HepG2 (cell line): ENCODE results near the gene ATRNL1. TPM values are rescaled to one million over a fixed set of nuclear protein-coding genes. Genes with fewer than 3 reads are reported as not detected.

ENCODE experiments used
- ATAC-seq: fragments of 200-7000 bp; cut with Tn5 transposase; 3 replicates; pipeline ENCODE4 v1.9.1; 2020; ENCODE audit warnings: mild to moderate bottlenecking, moderate library complexity
- BruUV-seq: library from RNA; stranded (reverse); fragments of 400-500 nt; replicated peaks from 2 replicates; lab custom pipeline; 2021; lab: Mats Ljungman, UMichigan
- CTCF ChIA-PET: fragments of 300-600 bp; formaldehyde crosslinking; extraction: SDS; loops from one replicate; lab custom pipeline; 2021; ENCODE audit warnings: low total read pairs, inconsistent platforms, low intra/inter-chr PET ratio; lab: Yijun Ruan, JAX
- POLR2A ChIA-PET: fragments of 350-600 bp; sonication (Branson Sonifier 250); formaldehyde crosslinking; loops from one replicate; lab custom pipeline; 2020; ENCODE audit warnings: antibody characterized with exemption, inconsistent platforms; lab: Yijun Ruan, JAX
- DNase-seq: peaks from one replicate; pipeline ENCODE4 v3.0.0-alpha.2; 2015; ENCODE audit warnings: low spot score
- FAIRE-seq: peaks from 3 replicates; lab custom pipeline; 2011; peaks lifted over from hg19 to GRCh38; lab: Jason Lieb, UNC
- H2AFZ ChIP-seq: one replicate; pipeline ENCODE4 v1.6.1; 2011; ENCODE audit warnings: low read length, inconsistent platforms
- H3K27ac ChIP-seq: fragments of 300-600 bp; 3 replicates; pipeline ENCODE4 v1.8.0; 2011; ENCODE audit warnings: mixed run types, mild to moderate bottlenecking, mixed read lengths, low read length, inconsistent platforms; ENCODE audit not compliant: insufficient read depth; ENCODE audit errors: extremely low read length
- H3K27me3 ChIP-seq, 2 experiments: fragments of 200-600 bp in 1 of 2; 2 replicates in 1 of 2; 3 replicates in 1 of 2; pipeline versions ENCODE4 v1.6.0 to v1.8.0; 2011; ENCODE audit warnings: low read length in 2 of 2, mild to moderate bottlenecking in 2 of 2, moderate library complexity in 2 of 2, inconsistent platforms in 1 of 2; ENCODE audit not compliant: insufficient read depth in 2 of 2, control insufficient read depth in 1 of 2
- H3K36me3 ChIP-seq, 2 experiments: fragments of 200-600 bp in 1 of 2; replicated peaks in 1 of 2; 2 replicates in 1 of 2; 3 replicates in 1 of 2; pipeline versions ENCODE4 v1.5.1 to v1.8.0; 2011; ENCODE audit warnings: low read length in 2 of 2, inconsistent platforms in 1 of 2; ENCODE audit not compliant: insufficient read depth in 2 of 2, control insufficient read depth in 1 of 2
- H3K4me1 ChIP-seq: 2 replicates; pipeline ENCODE4 v1.5.1; 2012; ENCODE audit warnings: low read length, inconsistent platforms; ENCODE audit not compliant: insufficient read depth
- H3K4me2 ChIP-seq: 2 replicates; pipeline ENCODE4 v1.6.0; 2011; ENCODE audit warnings: low read depth, low read length, inconsistent platforms
- H3K4me3 ChIP-seq, 3 experiments: fragments of 200-600 bp in 1 of 3; sonication (generic), shearing (Covaris generic) in 1 of 3; replicated peaks in 1 of 3; 2 replicates each; pipeline ENCODE4 v1.5.1; 2011 to 2016; ENCODE audit warnings: low read length in 3 of 3, inconsistent platforms in 2 of 3, low read depth in 2 of 3, mild to moderate bottlenecking in 2 of 3, control low read depth in 1 of 3, mixed read lengths in 1 of 3; ENCODE audit not compliant: insufficient read depth in 1 of 3
- H3K79me2 ChIP-seq: one replicate; pipeline ENCODE4 v1.6.1; 2011; ENCODE audit warnings: low read length, inconsistent platforms; ENCODE audit not compliant: insufficient read depth
- H3K9ac ChIP-seq: 2 replicates; pipeline ENCODE4 v1.6.0; 2011; ENCODE audit warnings: mild to moderate bottlenecking, low read depth, low read length, inconsistent platforms; ENCODE audit not compliant: insufficient read depth
- H3K9me3 ChIP-seq: 2 replicates; pipeline ENCODE4 v1.5.1; 2012; ENCODE audit warnings: mild to moderate bottlenecking, low read length
- H4K20me1 ChIP-seq: 2 replicates; pipeline ENCODE4 v1.6.0; 2011; ENCODE audit warnings: inconsistent platforms, mild to moderate bottlenecking, low read length, moderate library complexity; ENCODE audit not compliant: insufficient read depth
- EEA1 ChIP-seq: sonication (generic); formaldehyde crosslinking; IDR thresholded peaks from 2 replicates; pipeline ENCODE4 v1.5.1; 2020; ENCODE audit warnings: mild to moderate bottlenecking, missing genetic modification reagents, borderline replicate concordance
- ETV6 ChIP-seq: sonication (generic); formaldehyde crosslinking; conservative IDR thresholded peaks from 2 replicates; pipeline ENCODE4 v1.4.0; 2020; ENCODE audit warnings: missing genetic modification reagents
- PRDM15 ChIP-seq: sonication (generic); formaldehyde crosslinking; IDR thresholded peaks from 2 replicates; pipeline ENCODE4 v1.4.0; 2020; ENCODE audit warnings: missing genetic modification reagents
- RFXAP ChIP-seq: sonication (generic); formaldehyde crosslinking; IDR thresholded peaks from 2 replicates; pipeline ENCODE4 v1.4.0; 2020; ENCODE audit warnings: missing genetic modification reagents, borderline replicate concordance
- TRAFD1 ChIP-seq: sonication (generic); formaldehyde crosslinking; IDR thresholded peaks from 2 replicates; pipeline ENCODE4 v1.5.1; 2020; ENCODE audit warnings: missing genetic modification reagents, mild to moderate bottlenecking, borderline replicate concordance
- ZNF749 ChIP-seq: sonication (generic); formaldehyde crosslinking; IDR thresholded peaks from 2 replicates; pipeline ENCODE4 v1.8.0; 2022; ENCODE audit warnings: mild to moderate bottlenecking, missing genetic modification reagents, moderate library complexity, borderline replicate concordance
- WGBS: methylation state at CpG from one replicate; pipeline ENCODE4 v1.1.6; 2017; ENCODE audit warnings: low lambda C conversion rate; 5-methylcytosine and 5-hydroxymethylcytosine counted together
- in situ Hi-C: cut with HindIII; loops from 2 replicates; pipeline ENCODE4 v1.10.0; 2017; ENCODE audit warnings: low pct_unique_long_range_greater_than_20kb; ENCODE audit not compliant: extremely low pct_ligation_motif_present
- intact Hi-C: fragments of 100-400 bp; cut with micrococcal nuclease; formaldehyde crosslinking; loops from one replicate; pipeline ENCODE4 v1.10.0; 2022; ENCODE audit not compliant: unreplicated experiment
- polyA plus RNA-seq, 8 experiments: library from polyadenylated mRNA; depleted of rRNA in 3 of 8; stranded (reverse) in 7 of 8; unstranded in 1 of 8; fragments of >200 nt; fragmentation: Illumina TruSeq in 4 of 8; extraction: Trizol in 4 of 8; gene quantifications; 2 replicates each; pipeline versions ENCODE4 v1.2.1 to v1.2.3, GENCODE V29; 2011 to 2016; ENCODE audit warnings: low read depth in 4 of 8, missing spikeins in 1 of 8, mixed read lengths in 1 of 8; ENCODE audit not compliant: insufficient read depth in 1 of 8
- total RNA-seq, 5 experiments: library from RNA; depleted of rRNA; stranded (reverse); fragments of >200 nt; fragmentation: Illumina TruSeq; extraction: Trizol; gene quantifications; 2 replicates each; pipeline ENCODE4 v1.2.3, GENCODE V29; 2016; ENCODE audit warnings: low read depth in 1 of 5

Gene ATRNL1
- total and polyA plus RNA-seq, 2 of the 13 experiments (the other 11 are each of a cell fraction or from before 2014, with no cell fraction given) = 0.04 TPM; not detected in 1

- intact Hi-C loops = no loop called here
- no TSS peak for BruUV-seq
These were observed 860.8 kb downstream of the ATRNL1 start for GRCh38 chr10:115953968-115954367.

More at GRCh38 chr10:115953968-115954367, 860.8 kb downstream of the ATRNL1 start:
- WGBS = 17% methylated on average over 7 of the region's 7 CpGs
- no peaks in the 10 kb centered on the region for H3K4me1 ChIP-seq
- no peak overlapping the region for H3K4me2 ChIP-seq
- DNase-seq (no peak), FAIRE-seq (no peak), ATAC-seq (no peak)
- no peaks in the 10 kb centered on the region for H3K9me3 ChIP-seq
- no peaks in the 10 kb centered on the region; a peak in 1 of 5 replicates for H3K27me3 ChIP-seq
- H3K9ac ChIP-seq = no peak overlapping the region
- H3K79me2 ChIP-seq = no peaks in the 10 kb centered on the region
- no peak overlapping the region for H3K27ac ChIP-seq
- POLR2A ChIA-PET = no interaction called here
- no peaks in the 10 kb centered on the region for H4K20me1 ChIP-seq
- no peak for TF ChIP-seq ETV6 (CRISPR knock-in tag)
- TF ChIP-seq EEA1 (CRISPR knock-in tag) = no peak
- no peak for TF ChIP-seq PRDM15
- no peak for TF ChIP-seq TRAFD1 (CRISPR knock-in tag)
- no peak for TF ChIP-seq ZNF749 (CRISPR knock-in tag)
- no peak for TF ChIP-seq RFXAP (CRISPR knock-in tag)
- TF ChIP-seq, all 625 proteins: peak for 0
- Histone ChIP-seq H3K4me3 (no peak overlapping the region), H3K36me3 (no peaks in the 10 kb centered on the region), H2AFZ (no peak overlapping the region)
- in situ Hi-C loops = no loop called here
- CTCF ChIA-PET = no interaction called here
